K562 (cell line): ENCODE results near the gene PRELID2. TPM values are rescaled to one million over a fixed set of nuclear protein-coding genes. Genes with fewer than 3 reads are reported as not detected.
"Not testable (repeated sequence)": the region's sequence is repeated elsewhere in the genome, so short reads cannot be mapped to it uniquely, and the experiment has no call there.

Experiments used
- ATAC-seq: fragments of 200-7000 bp; cut with Tn5 transposase; 3 replicates; pipeline ENCODE4 v1.9.1; 2020; ENCODE audit warnings: moderate library complexity
- BruUV-seq: library from RNA; stranded (reverse); fragments of 400-500 nt; replicated peaks from 2 replicates; lab custom pipeline; 2021; lab: Mats Ljungman, UMichigan
- CTCF ChIA-PET: fragments of 300-600 bp; formaldehyde crosslinking; extraction: SDS; loops from one replicate; lab custom pipeline; 2021; ENCODE audit warnings: low intra/inter-chr PET ratio; lab: Yijun Ruan, JAX
- POLR2A ChIA-PET: fragments of 300-600, 350-650 bp; sonication (Branson Sonifier 250); formaldehyde crosslinking; extraction: SDS; loops from one replicate; lab custom pipeline; 2021; ENCODE audit warnings: antibody characterized with exemption, inconsistent platforms; lab: Yijun Ruan, JAX
- DNase-seq, 4 experiments: peaks; one replicate each; pipeline versions ENCODE4 v3.0.0 to v3.0.0-alpha.2; 2011 to 2018; ENCODE audit warnings: low spot score in 3 of 4, mixed read lengths in 3 of 4; ENCODE audit errors: extremely low read depth in 1 of 4
- FAIRE-seq: peaks from 2 replicates; lab custom pipeline; 2011; peaks lifted over from hg19 to GRCh38; lab: Jason Lieb, UNC
- H2AFZ ChIP-seq: 2 replicates; pipeline ENCODE4 v1.6.0; 2011; ENCODE audit warnings: low read depth, low read length, control low read depth, inconsistent platforms
- H3K27ac ChIP-seq: fragments of 200-600 bp; 3 replicates; pipeline ENCODE4 v1.8.0; 2011; ENCODE audit warnings: low read depth, mild to moderate bottlenecking, control low read depth, inconsistent platforms, low read length, moderate library complexity, mixed read lengths; ENCODE audit errors: extremely low read depth
- H3K27me3 ChIP-seq, 2 experiments: fragments of 300-600 bp in 1 of 2; 2 replicates in 1 of 2; 3 replicates in 1 of 2; pipeline versions ENCODE4 v1.6.0 to v1.8.0; 2011; ENCODE audit warnings: inconsistent platforms in 2 of 2, low read length in 2 of 2, mild to moderate bottlenecking in 1 of 2, mixed read lengths in 1 of 2, moderate library complexity in 1 of 2; ENCODE audit not compliant: control insufficient read depth in 2 of 2, insufficient read depth in 2 of 2
- H3K36me3 ChIP-seq: fragments of 300-600 bp; 3 replicates; pipeline ENCODE4 v1.8.0; 2011; ENCODE audit warnings: mild to moderate bottlenecking, low read length, inconsistent platforms; ENCODE audit not compliant: control insufficient read depth, insufficient read depth
- H3K4me1 ChIP-seq, 2 experiments: fragments of 200-600 bp in 1 of 2; replicated peaks in 1 of 2; 2 replicates in 1 of 2; 3 replicates in 1 of 2; pipeline versions ENCODE4 v1.5.1 to v1.8.0; 2011; ENCODE audit warnings: inconsistent platforms in 2 of 2, low read length in 2 of 2, mild to moderate bottlenecking in 1 of 2, mixed read lengths in 1 of 2, moderate library complexity in 1 of 2; ENCODE audit not compliant: control insufficient read depth in 2 of 2, insufficient read depth in 2 of 2
- H3K4me2 ChIP-seq: 2 replicates; pipeline ENCODE4 v1.6.1; 2011; ENCODE audit warnings: low read length, control low read depth, inconsistent platforms, mixed read lengths; ENCODE audit not compliant: insufficient read depth
- H3K4me3 ChIP-seq: fragments of 200-600 bp; sonication (generic), shearing (Covaris generic); 2 replicates; pipeline ENCODE4 v1.5.1; 2016; ENCODE audit warnings: control low read depth, inconsistent platforms
- H3K79me2 ChIP-seq: fragments of 200-600 bp; 3 replicates; pipeline ENCODE4 v1.8.0; 2011; ENCODE audit warnings: low read length, inconsistent platforms; ENCODE audit not compliant: control insufficient read depth, insufficient read depth
- H3K9ac ChIP-seq, 2 experiments: 2 replicates each; pipeline versions ENCODE4 v1.6.0 to v1.6.1; 2011; ENCODE audit warnings: low read depth in 2 of 2, low read length in 2 of 2, control low read depth in 1 of 2, inconsistent platforms in 1 of 2, mild to moderate bottlenecking in 1 of 2, mixed read lengths in 1 of 2; ENCODE audit not compliant: insufficient read depth in 1 of 2
- H3K9me1 ChIP-seq: one replicate; pipeline ENCODE4 v1.6.0; 2011; ENCODE audit warnings: inconsistent platforms, mild to moderate bottlenecking, low read length, moderate library complexity; ENCODE audit not compliant: control insufficient read depth, insufficient read depth
- H3K9me3 ChIP-seq: replicated peaks from 2 replicates; pipeline ENCODE4 v1.5.1; 2011; ENCODE audit warnings: low read depth, low read length, inconsistent platforms; ENCODE audit not compliant: control insufficient read depth, insufficient read depth
- H4K20me1 ChIP-seq: replicated peaks from 2 replicates; pipeline ENCODE4 v1.6.1; 2011; ENCODE audit warnings: low read length, inconsistent platforms, mixed read lengths; ENCODE audit not compliant: control insufficient read depth, insufficient read depth
- EGR1 ChIP-seq: fragments of 450-650 bp; conservative IDR thresholded peaks from 2 replicates; pipeline ENCODE4 v1.6.1; 2017; ENCODE audit warnings: mild to moderate bottlenecking
- ZBTB33 ChIP-seq: sonication (generic); formaldehyde crosslinking; IDR thresholded peaks from 2 replicates; pipeline ENCODE4 v1.8.1; 2023; ENCODE audit warnings: mild to moderate bottlenecking, missing genetic modification reagents
- WGBS: fragments of 100-300 bp; shearing (Covaris generic); methylation state at CpG from one replicate; pipeline ENCODE4 v1.1.6; 2016; ENCODE audit warnings: low coverage, mixed read lengths; ENCODE audit not compliant: insufficient coverage; ENCODE audit errors: missing lambda C conversion rate; 5-methylcytosine and 5-hydroxymethylcytosine counted together
- in situ Hi-C: fragments of 300-500 bp; cut with MboI; formaldehyde crosslinking; loops from 4 replicates; pipeline ENCODE4 v1.15.0; 2018; ENCODE audit warnings: inconsistent platforms, mixed read lengths
- intact Hi-C: fragments of 100-400 bp; cut with micrococcal nuclease; formaldehyde crosslinking; loops from 2 replicates; pipeline ENCODE4 v1.14.2; 2022
- polyA plus RNA-seq, 8 experiments: library from polyadenylated mRNA; depleted of rRNA in 4 of 8; stranded (reverse) in 5 of 8; unstranded in 3 of 8; fragments of >200 nt; fragmentation: Nextera tagmentation in 2 of 8; fragmentation: Illumina TruSeq in 1 of 8; extraction: Ambion mirVana in 2 of 8; extraction: Trizol in 1 of 8; gene quantifications; 2 replicates each; pipeline versions ENCODE4 v1.2.1 to v1.2.3, GENCODE V29; 2011 to 2014; ENCODE audit warnings: inconsistent platforms in 1 of 8, missing spikeins in 1 of 8
- total RNA-seq, 7 experiments: library from RNA; depleted of rRNA in 6 of 7; stranded (reverse); fragments of >200 nt in 6 of 7; fragmentation: Illumina TruSeq in 2 of 7; extraction: Trizol in 2 of 7; gene quantifications; 2 replicates each; pipeline versions ENCODE4 v1.2.1 to v1.2.3, GENCODE V29; 2011 to 2021; ENCODE audit warnings: low replicate concordance in 1 of 7

Gene PRELID2
- total and polyA plus RNA-seq, 9 of the 15 experiments (the other 6 are each of a cell fraction or from before 2014, with no cell fraction given) = 6.4 to 68.2 (median 28.8) TPM

DNA sequence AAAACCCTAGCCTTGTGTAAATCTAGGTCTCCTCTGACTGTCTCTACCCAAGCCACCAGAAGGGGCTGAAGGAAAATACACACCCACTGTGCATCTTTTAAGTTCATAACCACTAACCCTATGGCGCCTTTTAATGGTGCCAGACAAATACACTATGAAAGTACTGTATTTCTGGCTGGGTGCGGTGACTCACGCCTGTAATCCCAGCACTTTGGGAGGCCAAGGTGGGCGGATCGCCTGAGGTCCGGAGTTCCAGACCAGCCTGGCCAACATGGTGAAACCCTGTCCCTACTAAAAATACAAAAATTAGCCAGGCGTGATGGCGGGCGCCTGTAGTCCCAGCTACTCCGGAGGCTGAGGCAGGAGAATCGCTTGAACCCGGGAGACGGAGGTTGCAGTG, 1.1 kb upstream of the PRELID2 start:
- CTCF ChIA-PET, intact Hi-C loops, DNase-seq, H3K27me3 ChIP-seq: not testable (repeated sequence)
- peaks cover 14 to 44% of the 10 kb centered on the region in 2 experiments for H3K4me1 ChIP-seq
- peaks cover 36% of the 10 kb centered on the region for H3K79me2 ChIP-seq
- TF ChIP-seq ZBTB33 (CRISPR knock-in tag) (peak; percentile 56; the same call in 1 of the 2 replicates), EGR1 (peak; percentile 29; the same call in 1 of the 2 replicates)
- TF ChIP-seq, all 486 proteins: peak for 2; not testable (repeated sequence) for 484
- WGBS = 97% methylated on average over 10 of the region's 13 CpGs
- peak overlapping the region; percentile 98 for H2AFZ ChIP-seq
- not testable (repeated sequence) for FAIRE-seq, H3K36me3 ChIP-seq, H3K9me1 ChIP-seq, BruUV-seq, H3K4me3 ChIP-seq, H3K9me3 ChIP-seq, H3K27ac ChIP-seq, H4K20me1 ChIP-seq, ATAC-seq
- in situ Hi-C loops = loop anchor here (10.0 kb wide), 1 partner anchor 369 kb away; the partner anchor contains the start of gene RBM27
- POLR2A ChIA-PET = interaction anchor here (1.5 to 2.7 kb wide), 3 partner anchors 9 to 17 kb away, joined by 9 to 19 read pairs (median 10); no protein-coding TSS in a partner anchor
- H3K9ac ChIP-seq = peak overlapping the region in 1 of 2 experiments; percentile 87; a peak in 3 of 4 replicates
- peak overlapping the region; percentile 95 for H3K4me2 ChIP-seq
